ENCODE measurements around the gene COPRS. TPM values are rescaled to one million over a fixed set of nuclear protein-coding genes. Genes with fewer than 3 reads are reported as not detected.

Gene COPRS
- polyA plus RNA-seq, 3 donors: 11.7 to 40.0 (median 38.9) TPM

DNA sequence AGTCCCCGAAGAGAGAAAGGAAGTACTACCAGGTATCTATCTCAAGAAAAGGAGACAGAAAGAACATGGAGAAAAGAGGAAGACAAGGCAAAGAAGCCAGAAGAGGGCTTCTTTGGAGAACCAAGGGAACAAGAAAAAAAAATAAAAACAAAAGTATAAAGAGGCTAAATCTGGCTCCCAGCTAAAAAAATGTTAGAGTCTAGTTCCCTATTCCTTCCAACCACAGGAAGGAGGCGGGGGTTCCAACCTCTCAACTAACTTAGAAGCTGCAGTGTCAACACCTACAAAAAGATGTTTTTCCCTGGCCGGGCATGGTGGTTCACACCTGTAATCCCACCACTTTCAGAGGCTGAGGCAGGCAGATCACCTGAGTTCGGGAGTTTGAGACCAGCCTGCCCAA lies 29.1 kb upstream of the COPRS start:
- H3K36me3 ChIP-seq (replicated peaks in 1 of 2; ENCODE audit: control insufficient read depth in 1 of 2, insufficient read depth in 2 of 2, low read length in 2 of 2): peaks cover 57 to 64% of the 10 kb centered on the region in 2 donors
- H3K27ac Mint-ChIP-seq: peak overlapping the region; percentile 90 to 98 (median 95)
- peak; percentile 45 to 75 (median 48) for DNase-seq

DNA sequence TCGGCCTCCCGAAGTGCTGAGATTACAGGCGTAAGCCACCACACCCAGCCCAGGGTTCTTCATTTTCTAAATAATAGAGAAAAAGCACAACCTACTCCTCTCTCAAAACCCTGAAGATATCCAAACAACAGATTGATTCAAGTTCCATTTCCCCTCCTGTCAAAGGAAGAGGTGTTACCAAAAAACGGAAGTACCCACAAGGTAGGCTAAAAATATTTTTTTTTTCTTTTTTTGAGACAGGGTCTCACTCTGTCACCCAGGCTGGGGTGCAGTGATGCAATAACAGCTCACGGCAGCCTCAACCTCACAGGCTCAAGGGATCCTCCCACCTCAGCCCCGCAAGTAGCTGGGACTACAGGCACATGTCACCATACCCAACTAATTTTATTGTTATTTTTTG lies 23.5 kb upstream of the COPRS start:
- H3K4me3 ChIP-seq (replicated peaks in 1 of 3; ENCODE audit: low read depth in 2 of 3, low read length in 3 of 3): no peak overlapping the region
- no peaks in the 10 kb centered on the region for H4K20me1 ChIP-seq (ENCODE audit: insufficient read depth, low read length)
- H3K36me3 ChIP-seq (replicated peaks in 1 of 2; ENCODE audit: control insufficient read depth in 1 of 2, insufficient read depth in 2 of 2, low read length in 2 of 2): peaks cover 75 to 91% of the 10 kb centered on the region in 2 donors
- TF ChIP-seq, protein P1, sequence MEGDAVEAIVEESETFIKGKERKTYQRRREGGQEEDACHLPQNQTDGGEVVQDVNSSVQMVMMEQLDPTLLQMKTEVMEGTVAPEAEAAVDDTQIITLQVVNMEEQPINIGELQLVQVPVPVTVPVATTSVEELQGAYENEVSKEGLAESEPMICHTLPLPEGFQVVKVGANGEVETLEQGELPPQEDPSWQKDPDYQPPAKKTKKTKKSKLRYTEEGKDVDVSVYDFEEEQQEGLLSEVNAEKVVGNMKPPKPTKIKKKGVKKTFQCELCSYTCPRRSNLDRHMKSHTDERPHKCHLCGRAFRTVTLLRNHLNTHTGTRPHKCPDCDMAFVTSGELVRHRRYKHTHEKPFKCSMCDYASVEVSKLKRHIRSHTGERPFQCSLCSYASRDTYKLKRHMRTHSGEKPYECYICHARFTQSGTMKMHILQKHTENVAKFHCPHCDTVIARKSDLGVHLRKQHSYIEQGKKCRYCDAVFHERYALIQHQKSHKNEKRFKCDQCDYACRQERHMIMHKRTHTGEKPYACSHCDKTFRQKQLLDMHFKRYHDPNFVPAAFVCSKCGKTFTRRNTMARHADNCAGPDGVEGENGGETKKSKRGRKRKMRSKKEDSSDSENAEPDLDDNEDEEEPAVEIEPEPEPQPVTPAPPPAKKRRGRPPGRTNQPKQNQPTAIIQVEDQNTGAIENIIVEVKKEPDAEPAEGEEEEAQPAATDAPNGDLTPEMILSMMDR (IDR thresholded peaks at IDR 0.05): no peak
- H3K4me1 ChIP-seq (ENCODE audit: control insufficient read depth in 1 of 2, insufficient read depth in 2 of 2, low read length in 2 of 2): peaks cover 9 to 16% of the 10 kb centered on the region in 2 donors
- DNase-seq: no peak
- no peaks in the 10 kb centered on the region for H3K27me3 Mint-ChIP-seq (ENCODE audit: low read depth in 3 of 3)
- peaks cover 9% of the 10 kb centered on the region for H3K4me1 Mint-ChIP-seq
- peak overlapping the region in 1 of 2 donors; percentile 41 for H3K27ac ChIP-seq (ENCODE audit: low read depth in 1 of 2, low read length in 2 of 2)
- no peak overlapping the region for H2AFZ ChIP-seq (ENCODE audit: insufficient read depth, low read depth, low read length, poor library complexity, severe bottlenecking)
- no peak overlapping the region for H3K4me3 Mint-ChIP-seq
- intact Hi-C loops (cut with micrococcal nuclease): no loop called here
- H3K79me2 ChIP-seq (ENCODE audit: insufficient read depth, low read length): no peaks in the 10 kb centered on the region
- H3K36me3 Mint-ChIP-seq: peaks cover 69 to 87% of the 10 kb centered on the region in 2 donors
- H3K27me3 ChIP-seq (ENCODE audit: control insufficient read depth in 2 of 2, insufficient read depth in 2 of 2, low read length in 2 of 2): no peaks in the 10 kb centered on the region
- no peaks in the 10 kb centered on the region for H3K9me3 Mint-ChIP-seq
- WGBS (ENCODE audit: insufficient coverage): 0% methylated on average over 2 of the region's 6 CpGs
- no peaks in the 10 kb centered on the region for H3K9me3 ChIP-seq (replicated peaks in 1 of 2; ENCODE audit: control insufficient read depth in 1 of 2, insufficient read depth in 1 of 2, low read length in 2 of 2)
- H3K9ac ChIP-seq (ENCODE audit: insufficient read depth, low read length, poor library complexity, severe bottlenecking): no peak overlapping the region
- H3K27ac Mint-ChIP-seq: peak overlapping the region in 6 of 7 donors; percentile 19 to 71 (median 58)
- no peak overlapping the region for H3K4me2 ChIP-seq (replicated peaks; ENCODE audit: extremely low read depth, low read length, poor library complexity, severe bottlenecking)

More for the DNA sequence above, 29.1 kb upstream of the COPRS start:
- intact Hi-C loops (cut with micrococcal nuclease): no loop called here
- no peaks in the 10 kb centered on the region for H3K9me3 Mint-ChIP-seq
- H3K4me2 ChIP-seq (replicated peaks; ENCODE audit: extremely low read depth, low read length, poor library complexity, severe bottlenecking): peak overlapping the region; percentile 70
- H3K4me1 ChIP-seq (ENCODE audit: control insufficient read depth in 1 of 2, insufficient read depth in 2 of 2, low read length in 2 of 2): peaks cover 37 to 38% of the 10 kb centered on the region in 2 donors
- peak overlapping the region; percentile 18 to 72 (median 33) for H3K4me3 ChIP-seq (replicated peaks in 1 of 3; ENCODE audit: low read depth in 2 of 3, low read length in 3 of 3)
- peak overlapping the region; percentile 61 for H2AFZ ChIP-seq (ENCODE audit: insufficient read depth, low read depth, low read length, poor library complexity, severe bottlenecking)
- TF ChIP-seq, protein P1 (IDR thresholded peaks at IDR 0.05): no peak
- H3K36me3 Mint-ChIP-seq: peaks cover 47 to 53% of the 10 kb centered on the region in 2 donors
- no peaks in the 10 kb centered on the region for H3K9me3 ChIP-seq (replicated peaks in 1 of 2; ENCODE audit: control insufficient read depth in 1 of 2, insufficient read depth in 1 of 2, low read length in 2 of 2)
- peak overlapping the region; percentile 56 for H3K9ac ChIP-seq (ENCODE audit: insufficient read depth, low read length, poor library complexity, severe bottlenecking)
- peaks cover 4% of the 10 kb centered on the region for H3K79me2 ChIP-seq (ENCODE audit: insufficient read depth, low read length)
- H3K4me3 Mint-ChIP-seq: peak overlapping the region; percentile 72 to 88
- peak overlapping the region; percentile 78 to 85 for H3K27ac ChIP-seq (ENCODE audit: low read depth in 1 of 2, low read length in 2 of 2)
- H3K27me3 ChIP-seq (ENCODE audit: control insufficient read depth in 2 of 2, insufficient read depth in 2 of 2, low read length in 2 of 2): no peaks in the 10 kb centered on the region
- no peaks in the 10 kb centered on the region for H3K27me3 Mint-ChIP-seq (ENCODE audit: low read depth in 3 of 3)
- peaks cover 26% of the 10 kb centered on the region for H3K4me1 Mint-ChIP-seq
- 0% methylated on average over 2 of the region's 4 CpGs for WGBS (ENCODE audit: insufficient coverage)
- no peaks in the 10 kb centered on the region for H4K20me1 ChIP-seq (ENCODE audit: insufficient read depth, low read length)

Measured in CD14-positive monocyte (primary cell).